ENCODE measurements around the gene LATS1.

DNA sequence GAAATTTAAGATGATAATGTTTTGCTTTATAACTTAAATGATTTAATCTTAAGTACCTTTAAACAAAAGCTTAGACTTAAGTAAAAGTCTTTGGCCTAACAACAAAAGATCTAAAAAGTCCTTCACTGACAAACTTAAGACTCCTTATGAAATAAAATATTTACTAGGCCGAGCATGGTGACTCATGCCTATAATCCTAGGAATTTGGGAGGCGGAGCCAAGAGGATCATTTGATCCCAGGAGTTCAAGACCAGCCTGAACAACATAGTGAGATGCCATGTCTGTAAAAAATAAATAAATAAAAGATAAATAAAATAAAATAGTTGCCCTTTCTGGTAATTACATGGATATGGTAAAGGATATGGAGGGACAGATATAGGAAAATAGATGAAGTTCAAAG lies 81.8 kb downstream of the LATS1 start:
- TF ChIP-seq, protein P1, sequence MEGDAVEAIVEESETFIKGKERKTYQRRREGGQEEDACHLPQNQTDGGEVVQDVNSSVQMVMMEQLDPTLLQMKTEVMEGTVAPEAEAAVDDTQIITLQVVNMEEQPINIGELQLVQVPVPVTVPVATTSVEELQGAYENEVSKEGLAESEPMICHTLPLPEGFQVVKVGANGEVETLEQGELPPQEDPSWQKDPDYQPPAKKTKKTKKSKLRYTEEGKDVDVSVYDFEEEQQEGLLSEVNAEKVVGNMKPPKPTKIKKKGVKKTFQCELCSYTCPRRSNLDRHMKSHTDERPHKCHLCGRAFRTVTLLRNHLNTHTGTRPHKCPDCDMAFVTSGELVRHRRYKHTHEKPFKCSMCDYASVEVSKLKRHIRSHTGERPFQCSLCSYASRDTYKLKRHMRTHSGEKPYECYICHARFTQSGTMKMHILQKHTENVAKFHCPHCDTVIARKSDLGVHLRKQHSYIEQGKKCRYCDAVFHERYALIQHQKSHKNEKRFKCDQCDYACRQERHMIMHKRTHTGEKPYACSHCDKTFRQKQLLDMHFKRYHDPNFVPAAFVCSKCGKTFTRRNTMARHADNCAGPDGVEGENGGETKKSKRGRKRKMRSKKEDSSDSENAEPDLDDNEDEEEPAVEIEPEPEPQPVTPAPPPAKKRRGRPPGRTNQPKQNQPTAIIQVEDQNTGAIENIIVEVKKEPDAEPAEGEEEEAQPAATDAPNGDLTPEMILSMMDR (IDR thresholded peaks at IDR 0.05; ENCODE audit: low read length): no peak
- TF ChIP-seq EZH2 (IDR thresholded peaks at IDR 0.05; ENCODE audit: borderline replicate concordance, low read length): no peak
